Measurements from ENCODE around the gene BPIFB6.

BPIFB6 gene

DNA sequence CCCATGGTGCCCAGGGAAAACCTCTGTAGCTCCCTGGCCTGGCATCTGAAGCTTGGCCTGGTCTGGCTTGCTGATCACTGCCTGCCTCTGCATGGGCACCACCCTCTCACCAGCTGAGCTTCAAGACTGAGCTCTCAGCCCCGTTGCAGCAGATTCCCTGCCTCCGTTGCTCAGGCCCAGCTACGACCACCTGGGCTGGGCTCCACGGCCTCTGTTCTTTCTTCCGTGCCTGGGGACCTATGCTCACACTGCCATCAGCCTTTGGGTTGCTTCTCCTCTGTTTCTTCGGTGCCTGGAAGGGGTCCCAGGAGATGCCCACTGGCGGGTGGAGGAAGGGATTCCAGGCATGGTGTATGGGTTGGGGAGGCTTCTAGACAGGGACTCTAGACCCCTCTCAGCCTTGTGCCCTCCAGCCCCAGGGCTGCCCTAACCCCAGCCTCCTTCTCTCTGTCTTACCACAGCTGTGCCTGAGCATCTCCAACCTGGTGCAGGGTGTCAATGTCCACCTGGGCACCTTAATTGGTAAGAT lies 14.8 kb upstream of the BPIFB6 start:
- DNase-seq, result no peak

DNA sequence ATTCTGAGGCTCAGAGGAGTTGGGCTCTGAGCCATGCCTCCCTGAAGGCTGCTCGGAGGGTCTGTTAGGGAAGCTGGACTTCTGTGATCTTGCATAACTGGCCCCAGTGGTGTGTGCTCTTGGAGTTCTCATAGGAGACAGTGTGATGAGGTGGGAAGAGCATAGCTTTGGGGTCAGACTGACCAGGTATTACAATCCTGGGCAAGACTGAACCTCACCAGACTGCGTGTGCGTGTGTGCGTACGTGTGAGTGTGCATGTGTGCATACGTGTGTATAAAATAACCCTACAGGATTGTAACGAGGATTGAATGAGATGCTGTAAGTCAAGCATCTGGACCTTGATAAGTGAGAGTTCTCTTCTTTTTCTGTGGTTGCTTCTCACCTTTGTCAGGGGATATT lies 13.9 kb upstream of the BPIFB6 start:
- DNase-seq, result no peak

DNA sequence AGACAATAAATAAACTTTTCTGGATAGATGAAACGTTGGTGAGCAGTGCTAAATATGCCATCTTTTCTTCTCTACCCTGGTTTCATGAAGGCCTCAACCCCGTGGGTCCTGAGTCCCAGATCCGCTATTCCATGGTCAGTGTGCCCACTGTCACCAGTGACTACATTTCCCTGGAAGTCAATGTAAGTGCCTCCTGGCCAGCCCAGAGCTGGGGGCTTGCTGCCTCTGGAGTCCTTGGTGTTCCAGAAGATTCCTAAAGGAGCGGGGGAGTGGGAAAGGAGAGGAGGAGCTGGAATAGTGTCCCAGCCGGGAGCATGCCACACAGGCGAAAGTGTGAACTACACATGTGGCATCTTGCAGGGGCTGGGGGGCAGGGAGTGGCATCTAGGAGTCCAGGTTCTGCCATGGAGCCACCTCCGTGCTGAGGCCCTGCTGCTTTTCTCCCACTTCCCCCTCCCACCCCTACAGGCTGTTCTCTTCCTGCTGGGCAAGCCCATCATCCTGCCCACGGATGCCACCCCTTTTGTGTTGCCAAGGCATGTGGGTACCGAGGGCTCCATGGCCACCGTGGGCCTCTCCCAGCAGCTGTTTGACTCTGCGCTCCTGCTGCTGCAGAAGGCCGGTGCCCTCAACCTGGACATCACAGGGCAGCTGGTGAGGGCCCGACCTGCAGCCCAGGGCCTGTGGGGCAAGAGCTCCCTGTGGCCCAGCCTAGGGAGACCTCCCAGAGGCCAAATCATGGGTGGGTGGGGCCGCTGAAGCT lies 13.1 kb upstream of the BPIFB6 start:
- no peak for DNase-seq

GRCh38 chr20:33019465-33020277 lies 11.8 kb upstream of the BPIFB6 start:
- DNase-seq, result no peak

GRCh38 chr20:33020278-33021161 lies 10.9 kb upstream of the BPIFB6 start:
- no peak for DNase-seq

GRCh38 chr20:33021879-33022278 lies 9.6 kb upstream of the BPIFB6 start:
- no peak for DNase-seq

DNA sequence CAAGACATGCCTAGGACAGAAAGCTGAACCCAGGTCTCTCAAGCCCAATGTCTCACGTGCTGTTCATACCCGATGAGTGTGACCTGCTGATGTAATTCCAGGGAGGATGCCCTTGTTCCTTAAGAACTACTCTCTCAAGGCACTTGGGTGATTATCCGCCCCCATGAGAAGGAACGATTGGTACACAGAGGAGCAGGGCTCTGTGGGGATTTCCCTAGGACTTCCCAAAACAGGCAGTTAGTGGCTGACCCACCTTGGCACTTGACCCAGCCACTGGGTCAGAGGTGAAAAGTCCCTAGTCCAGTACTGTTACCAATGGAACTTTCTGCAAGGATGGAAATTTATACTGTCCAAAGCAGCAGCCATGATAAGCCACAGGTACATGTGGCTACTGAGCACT lies 9.2 kb upstream of the BPIFB6 start:
- no peak for DNase-seq

GRCh38 chr20:33022694-33023438 lies 8.6 kb upstream of the BPIFB6 start:
- DNase-seq, result no peak

GRCh38 chr20:33023439-33024242 lies 7.8 kb upstream of the BPIFB6 start:
- no peak for DNase-seq

GRCh38 chr20:33024243-33024560 lies 7.2 kb upstream of the BPIFB6 start:
- DNase-seq, result no peak

DNA sequence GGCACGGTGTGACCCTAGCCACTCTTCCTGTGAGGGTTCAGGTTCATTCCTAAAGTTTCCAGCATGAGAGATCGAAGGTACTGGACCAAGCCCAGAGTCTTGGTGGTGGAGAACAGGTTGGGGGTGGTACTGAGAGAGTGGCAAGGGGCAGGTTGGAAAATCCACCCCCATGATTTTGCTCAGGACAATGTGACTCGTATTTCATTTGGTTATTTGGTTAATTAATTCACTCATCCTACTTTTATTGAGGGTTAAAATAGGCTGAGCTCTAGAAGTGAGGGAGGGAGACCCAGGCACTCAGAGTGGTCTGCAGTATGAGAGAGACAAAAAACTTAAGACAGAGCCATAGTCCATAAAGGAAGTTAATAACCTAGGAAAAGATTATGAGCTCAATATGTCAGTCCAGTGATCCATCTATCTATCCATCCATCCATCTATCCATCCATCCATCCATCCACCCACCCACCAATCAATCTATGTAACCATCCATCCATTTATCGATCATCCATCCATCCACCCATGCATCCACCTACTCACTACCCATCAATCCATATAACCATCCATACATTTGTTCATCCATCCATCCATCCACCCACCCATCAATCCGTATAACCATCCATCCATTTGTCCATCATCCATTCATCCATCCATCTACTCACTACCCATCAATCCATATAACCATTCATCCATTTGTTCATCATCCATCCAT lies 6.7 kb upstream of the BPIFB6 start:
- DNase-seq, result no peak

- no peak for DNase-seq
Measured at GRCh38 chr20:33025318-33025876, 6.1 kb upstream of the BPIFB6 start.

GRCh38 chr20:33026072-33026778 lies 5.2 kb upstream of the BPIFB6 start:
- no peak for DNase-seq

DNA sequence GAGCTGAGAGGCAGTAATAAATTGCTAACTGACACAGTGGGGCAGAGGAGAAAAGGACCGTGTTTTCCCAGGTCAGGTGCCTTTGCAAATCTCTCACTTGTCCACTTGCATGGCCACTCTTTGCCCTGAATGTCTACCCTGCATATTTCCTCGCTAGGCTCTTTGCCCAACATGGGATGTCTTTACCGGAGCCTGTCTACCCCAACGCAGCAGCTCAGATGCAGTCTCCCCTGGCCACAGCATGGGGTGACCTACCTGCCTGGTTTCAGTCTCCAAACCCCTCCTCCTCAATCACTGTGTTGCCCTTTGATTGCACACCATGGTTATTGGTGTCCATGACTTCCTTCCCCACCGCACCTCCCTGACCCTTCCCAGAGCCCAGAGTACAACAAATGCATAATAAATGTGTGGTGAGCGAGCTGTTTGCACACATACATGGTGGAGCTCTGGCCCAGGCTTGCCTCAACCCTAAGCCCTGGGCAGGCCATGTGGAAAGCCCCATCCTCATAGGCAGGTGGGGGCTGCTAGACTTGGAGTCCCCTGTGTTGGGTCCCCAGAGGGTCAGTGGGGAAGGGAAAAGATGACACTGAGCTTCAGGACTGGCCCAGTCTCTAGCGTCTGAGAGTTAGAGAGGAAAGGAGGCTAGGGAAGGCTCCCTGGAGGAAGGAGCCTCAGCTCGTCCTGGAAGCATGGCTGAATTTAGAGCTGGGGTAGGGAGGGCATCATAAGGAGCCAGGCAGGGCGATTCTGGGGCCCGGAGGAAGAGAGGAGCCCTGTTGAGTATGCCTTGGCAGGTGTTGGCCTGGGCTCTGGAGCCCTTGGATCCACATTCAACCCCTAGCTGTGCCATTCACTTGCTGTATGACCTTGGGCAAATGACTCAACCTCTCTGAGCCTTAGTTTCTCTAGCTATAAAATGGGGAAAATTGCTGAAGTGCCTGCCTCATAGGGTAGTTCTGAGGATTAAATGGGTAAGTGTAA lies 4.4 kb upstream of the BPIFB6 start:
- no peak for DNase-seq

DNA sequence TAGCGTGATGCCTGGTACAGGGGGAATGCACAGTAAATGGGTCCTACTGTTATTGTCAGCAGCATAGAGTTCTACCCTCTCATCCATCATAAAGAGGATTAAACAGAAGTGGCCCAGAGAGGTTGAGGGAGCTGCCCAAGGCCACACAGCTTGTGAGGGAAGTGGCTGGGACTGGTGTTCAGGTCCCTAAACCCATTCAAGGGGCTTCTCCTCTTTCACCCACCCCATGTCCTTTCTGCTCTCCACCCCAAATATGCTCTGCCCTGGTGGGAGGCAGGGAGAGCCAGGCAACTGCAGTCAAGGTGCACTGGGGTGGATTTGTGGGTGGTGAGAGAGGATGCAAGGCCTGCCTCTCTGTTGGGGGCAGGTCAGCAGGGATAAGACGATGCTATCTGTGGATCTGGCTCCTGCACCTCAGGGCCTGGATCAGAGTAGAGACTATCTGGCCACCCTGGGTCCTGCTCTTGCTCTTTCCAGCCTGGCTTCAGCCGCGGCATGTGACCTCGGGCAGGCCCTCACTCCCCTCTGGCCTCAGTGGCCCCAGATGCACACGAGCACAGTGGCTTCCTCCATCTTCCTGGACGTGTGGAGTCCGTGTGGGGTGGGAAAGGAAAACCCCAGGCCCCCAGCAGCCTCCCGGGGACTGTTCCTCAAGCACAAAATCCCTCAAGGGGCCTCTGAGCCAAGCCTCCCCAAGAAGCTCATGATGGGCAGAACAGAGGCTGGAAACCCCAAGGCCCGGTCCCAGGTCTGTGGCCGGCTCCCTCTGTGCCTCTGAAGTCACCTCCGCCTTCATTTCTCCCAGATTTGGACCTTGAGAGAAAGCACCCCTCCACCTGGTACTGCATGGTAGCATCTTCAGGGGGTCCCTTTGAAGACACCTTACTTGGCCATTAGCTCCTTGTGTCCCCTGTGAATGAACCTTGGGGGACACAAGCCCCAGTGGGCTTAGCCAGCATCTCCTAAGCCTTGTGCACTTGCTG lies 3.4 kb upstream of the BPIFB6 start:
- no peak for DNase-seq

GRCh38 chr20:33028875-33029274 lies 2.6 kb upstream of the BPIFB6 start:
- DNase-seq, result no peak

DNA sequence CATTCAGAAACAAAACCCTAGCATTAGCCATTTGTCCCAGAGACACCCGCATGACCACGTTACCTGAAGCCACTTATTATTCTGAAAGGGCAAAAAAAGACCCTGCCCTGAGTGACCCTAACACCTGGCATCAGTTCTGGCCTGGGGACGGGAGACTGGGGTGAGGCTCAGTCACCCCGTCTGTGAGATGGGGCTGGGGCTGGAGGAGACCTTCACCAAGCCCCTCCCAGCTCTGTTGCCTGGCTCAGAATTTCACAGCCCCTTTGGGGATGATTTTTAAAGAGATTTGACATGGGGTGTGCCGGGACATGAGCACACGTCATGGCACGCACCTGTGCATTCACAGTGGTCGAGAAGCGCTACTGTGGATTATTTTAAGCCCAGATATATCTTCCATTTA lies 1.4 kb upstream of the BPIFB6 start:
- no peak for DNase-seq

All from NCI-H2227 treated with DMSO at 0.1 percent for 48 hours (cell line).